Umbilical cord (tissue), 2 donors: ENCODE results near the gene FAM131B. TPM values are rescaled to one million over a fixed set of nuclear protein-coding genes. Genes with fewer than 3 reads are reported as not detected.
A peak's percentile ranks its signal among the peaks of the same experiment; 100 is the strongest.

Experiments
- DNase-seq: peaks from one replicate; pipeline ENCODE4 v3.0.0-alpha.2; 2015; ENCODE audit warnings: low spot score
- total RNA-seq: library from RNA; depleted of rRNA; stranded (reverse); fragments of >200 nt; gene quantifications from one replicate; pipeline ENCODE4 v1.2.3, GENCODE V29; 2014; ENCODE audit warnings: low replicate concordance; ENCODE audit not compliant: insufficient read depth

The FAM131B gene
- total RNA-seq, 1 donor from 2014 or later = 7.2 TPM

DNA sequence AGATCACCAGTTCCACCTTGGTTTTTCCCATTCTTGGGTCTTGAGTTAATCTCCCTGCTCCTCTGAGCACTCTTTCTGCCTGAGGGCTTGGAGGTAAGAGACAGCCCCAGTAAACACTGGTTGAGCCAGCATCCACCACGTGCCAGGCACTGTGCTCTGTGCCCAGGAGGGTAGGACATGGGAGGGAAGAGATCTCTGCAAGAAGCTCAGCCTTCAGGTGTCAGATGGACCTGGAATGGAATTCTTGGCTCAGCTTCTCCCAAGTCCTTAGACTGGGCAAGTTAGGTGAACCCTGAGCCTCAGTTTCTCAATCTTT is 21.1 kb upstream of the FAM131B start:
- DNase-seq = no peak

DNA sequence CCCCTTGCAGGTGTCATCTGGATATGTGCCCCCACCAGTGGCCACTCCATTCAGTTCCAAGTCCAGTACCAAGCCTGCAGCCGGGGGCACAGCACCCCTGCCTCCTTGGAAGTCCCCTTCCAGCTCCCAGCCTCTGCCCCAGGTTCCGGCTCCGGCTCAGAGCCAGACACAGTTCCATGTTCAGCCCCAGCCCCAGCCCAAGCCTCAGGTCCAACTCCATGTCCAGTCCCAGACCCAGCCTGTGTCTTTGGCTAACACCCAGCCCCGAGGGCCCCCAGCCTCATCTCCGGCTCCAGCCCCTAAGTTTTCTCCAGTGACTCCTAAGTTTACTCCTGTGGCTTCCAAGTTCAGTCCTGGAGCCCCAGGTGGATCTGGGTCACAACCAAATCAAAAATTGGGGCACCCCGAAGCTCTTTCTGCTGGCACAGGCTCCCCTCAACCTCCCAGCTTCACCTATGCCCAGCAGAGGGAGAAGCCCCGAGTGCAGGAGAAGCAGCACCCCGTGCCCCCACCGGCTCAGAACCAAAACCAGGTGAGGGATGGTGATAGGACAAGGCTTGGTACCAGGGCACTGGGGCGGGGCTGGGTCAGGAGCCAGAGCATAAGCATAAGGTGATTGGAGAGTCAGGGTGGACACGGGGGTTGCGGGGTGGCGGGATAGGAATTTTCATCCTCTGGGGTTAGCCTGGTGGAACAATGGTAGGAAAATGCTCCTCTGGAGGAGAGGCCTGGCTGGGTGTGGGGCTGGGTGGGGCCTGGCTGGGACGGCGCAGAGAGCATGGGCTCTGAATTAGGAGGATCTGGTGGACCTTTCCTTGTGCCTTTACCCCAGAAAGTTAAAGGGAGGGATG is 20.5 kb upstream of the FAM131B start:
- DNase-seq = no peak

DNA sequence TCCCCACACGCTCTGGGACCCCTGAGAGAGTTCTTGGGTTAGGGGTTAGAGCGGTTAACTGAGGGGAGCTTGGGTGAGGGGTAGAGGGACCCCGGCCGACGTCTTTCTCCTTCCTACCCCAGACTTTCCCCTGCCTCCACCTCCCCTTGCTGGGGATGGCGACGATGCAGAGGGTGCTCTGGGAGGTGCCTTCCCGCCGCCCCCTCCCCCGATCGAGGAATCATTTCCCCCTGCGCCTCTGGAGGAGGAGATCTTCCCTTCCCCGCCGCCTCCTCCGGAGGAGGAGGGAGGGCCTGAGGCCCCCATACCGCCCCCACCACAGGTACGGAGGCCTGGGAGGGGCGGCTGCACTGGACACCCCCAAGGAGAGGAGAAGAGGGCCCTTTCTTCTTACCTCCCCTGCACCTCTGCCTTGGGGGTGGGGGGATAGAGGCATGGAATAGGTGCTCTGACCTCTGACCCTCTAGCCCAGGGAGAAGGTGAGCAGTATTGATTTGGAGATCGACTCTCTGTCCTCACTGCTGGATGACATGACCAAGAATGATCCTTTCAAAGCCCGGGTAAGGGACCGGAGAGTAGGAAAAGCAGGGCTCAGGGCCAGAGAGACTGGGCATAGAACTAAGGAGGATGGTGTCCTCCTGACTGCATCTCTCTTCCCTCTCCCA is 19.7 kb upstream of the FAM131B start:
- no peak for DNase-seq

DNA sequence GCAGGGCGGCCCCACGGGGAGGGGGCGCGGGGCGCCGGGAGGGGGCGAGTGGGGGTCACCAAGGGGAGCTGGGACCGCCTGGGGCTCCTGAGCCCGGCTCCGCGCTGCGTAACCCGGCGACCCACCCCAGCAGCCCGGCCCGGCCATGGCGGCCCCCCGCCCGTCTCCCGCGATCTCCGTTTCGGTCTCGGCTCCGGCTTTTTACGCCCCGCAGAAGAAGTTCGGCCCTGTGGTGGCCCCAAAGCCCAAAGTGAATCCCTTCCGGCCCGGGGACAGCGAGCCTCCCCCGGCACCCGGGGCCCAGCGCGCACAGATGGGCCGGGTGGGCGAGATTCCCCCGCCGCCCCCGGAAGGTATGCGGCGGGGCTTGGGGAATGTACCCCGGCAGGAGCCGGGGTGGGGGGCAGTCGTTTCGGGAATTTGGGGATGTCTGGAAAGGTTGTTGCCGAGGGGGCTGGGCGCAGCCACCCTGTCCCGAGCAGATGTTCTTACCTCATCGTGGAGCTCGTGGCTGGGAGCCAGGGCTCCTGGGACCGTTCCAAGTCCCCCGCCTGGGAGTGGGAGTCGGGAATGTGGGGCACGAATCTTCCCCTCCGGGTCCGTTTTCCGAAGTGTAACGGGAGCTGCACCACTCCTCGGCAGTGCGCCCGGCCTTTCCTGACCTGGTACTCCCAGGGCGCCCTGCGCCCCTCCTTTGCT is 19.1 kb upstream of the FAM131B start:
- DNase-seq = peak; percentile 78

DNA sequence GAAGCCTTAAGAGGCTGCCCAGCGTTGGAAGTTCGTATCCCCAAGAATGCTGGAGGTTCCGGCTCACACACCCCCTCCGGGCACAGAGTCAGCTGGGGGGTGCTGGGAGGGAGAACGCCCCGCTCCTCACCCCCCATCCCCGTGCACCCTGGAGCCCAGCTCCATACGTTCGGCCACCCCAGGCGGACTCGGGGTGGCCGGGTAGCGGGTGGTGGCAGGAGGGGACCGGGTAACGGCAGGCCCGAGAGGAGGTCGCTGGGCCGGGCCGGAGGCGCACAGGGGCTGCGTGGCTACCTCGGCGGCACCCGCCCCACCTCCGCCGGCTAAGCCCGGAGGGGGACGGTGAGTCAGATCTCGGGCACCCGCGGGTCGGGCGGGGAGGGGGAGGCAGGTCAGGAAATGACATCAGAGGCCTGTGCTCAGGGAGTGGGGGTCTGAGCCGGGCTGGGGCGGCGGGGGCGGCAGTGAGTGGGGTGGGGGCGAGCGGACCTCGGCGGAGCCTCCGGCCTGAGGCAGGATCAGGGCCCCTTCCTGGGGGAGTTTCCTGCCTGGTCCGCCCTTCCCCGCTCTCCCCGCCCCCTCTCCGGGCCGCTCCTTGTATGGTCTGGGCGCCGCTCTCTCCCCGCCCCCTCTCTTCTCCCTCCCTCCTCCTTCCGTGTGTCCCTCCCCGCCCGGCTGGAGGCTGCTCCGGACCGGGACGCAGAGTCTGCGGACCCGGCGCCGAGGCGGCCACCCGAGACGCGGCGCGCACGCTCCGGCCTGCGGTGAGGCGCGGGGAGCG is 18.3 kb upstream of the FAM131B start, which contains the start of gene ZYX:
ZYX (plus strand) TSS at position 700 of the 781 bp plus-strand sequence. CDS start 227 bp downstream, outside the sequence.
- DNase-seq = peak; percentile 98

DNA sequence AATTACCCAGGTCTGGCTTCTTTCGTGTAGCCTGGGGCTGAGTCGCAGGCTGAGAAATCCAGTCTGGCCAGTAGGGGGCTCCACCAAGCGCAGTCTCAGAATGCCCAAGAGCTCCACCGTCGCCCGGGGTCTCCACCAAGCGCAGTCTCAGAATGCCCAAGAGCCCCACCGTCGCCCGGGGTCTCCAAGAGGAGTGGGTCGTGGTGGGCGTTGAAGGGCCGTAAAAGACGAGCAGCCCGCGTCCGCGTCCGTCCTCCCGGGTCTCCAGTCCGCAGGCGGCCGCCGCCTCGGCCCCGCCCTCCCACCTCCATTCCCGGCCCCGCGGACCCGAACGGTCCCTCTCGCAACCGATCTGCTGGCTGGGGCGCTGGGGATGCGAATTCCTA is 17.7 kb upstream of the FAM131B start:
- peak; percentile 94 for DNase-seq

DNA sequence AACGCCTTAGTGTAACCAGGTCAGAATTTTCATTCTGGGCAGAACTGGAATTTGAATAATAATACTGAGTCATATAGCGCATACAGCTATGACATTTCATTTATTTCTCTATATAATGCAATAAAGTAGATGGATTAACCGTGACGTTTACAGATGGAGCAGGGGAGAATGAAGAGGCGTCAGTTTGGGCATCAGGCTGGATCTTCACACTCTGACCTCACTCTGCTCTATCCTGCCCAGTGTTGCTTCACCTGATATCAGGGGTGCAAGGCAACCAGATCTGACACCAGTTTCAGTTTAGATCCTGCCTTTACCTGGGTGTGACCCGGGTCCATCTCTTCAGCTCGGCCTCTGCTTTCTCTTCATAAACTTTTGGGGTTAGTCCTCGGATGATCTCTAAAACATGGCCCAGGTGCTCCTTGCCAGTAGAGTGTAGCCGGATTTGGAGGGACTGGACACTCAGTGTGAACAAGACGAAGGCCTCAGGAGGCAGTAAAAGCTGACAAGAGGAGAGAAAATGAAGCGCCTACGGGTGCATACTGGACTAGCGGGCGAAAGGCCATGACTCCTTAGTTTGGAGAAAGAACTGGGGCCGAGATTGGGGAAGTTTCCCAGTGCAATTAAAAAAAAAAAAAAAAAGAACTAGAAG is 17.2 kb upstream of the FAM131B start:
- DNase-seq = no peak

DNA sequence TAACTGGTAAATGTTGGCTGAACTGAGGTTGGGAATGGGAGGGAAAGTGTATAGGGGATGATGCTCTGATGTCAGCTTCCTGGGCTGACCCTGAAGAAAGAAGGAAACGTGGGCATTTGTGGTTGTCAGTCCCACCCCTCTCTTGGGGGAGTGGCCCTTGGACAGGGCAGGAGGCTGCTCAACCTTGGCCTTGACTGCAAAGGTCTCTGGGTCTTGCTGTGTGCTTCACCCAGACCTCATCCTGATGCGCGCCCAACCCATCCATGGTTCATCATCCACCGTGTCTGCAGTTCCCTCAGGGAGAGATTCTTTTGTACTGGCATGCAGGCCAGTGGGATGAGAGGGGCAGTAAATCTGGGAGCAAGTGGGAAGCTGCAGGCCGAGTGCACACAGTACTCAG is 13.9 kb upstream of the FAM131B start:
- no peak for DNase-seq

DNA sequence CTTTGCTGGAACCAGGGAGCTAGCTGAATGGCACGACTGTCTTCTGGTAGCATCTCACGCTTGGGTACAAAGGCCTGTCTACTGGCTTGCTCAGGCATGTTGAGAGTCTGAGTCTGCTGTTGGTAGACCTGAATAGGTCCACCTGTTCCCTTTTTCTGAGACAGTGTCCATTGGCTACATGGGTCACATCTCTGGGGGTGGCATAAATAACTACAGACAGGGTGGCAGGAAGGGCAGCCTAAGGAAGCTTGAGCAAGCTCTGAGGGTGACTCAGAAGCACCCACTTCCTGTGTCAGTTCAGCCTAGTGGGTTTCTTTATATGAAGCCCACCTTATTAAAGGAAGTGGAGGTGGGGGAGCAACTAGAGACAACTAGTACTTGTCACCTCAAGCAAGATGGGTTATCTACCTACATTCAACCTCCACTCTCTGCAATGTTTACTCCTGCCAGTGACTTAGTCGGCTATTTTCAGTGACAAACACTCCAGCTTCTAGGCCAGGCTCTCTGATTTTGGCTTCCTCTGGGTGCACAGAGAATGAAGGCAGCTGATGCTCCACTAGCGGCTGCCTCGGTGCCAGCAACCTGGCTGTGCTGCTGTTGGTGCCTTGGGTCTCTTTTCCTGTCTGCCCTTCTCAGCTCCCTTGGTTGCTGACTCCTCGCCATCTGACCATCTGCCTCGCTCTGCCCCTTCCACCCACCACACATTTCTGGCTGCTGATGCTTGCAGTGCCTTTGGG is 13.0 kb upstream of the FAM131B start:
- DNase-seq = no peak

DNA sequence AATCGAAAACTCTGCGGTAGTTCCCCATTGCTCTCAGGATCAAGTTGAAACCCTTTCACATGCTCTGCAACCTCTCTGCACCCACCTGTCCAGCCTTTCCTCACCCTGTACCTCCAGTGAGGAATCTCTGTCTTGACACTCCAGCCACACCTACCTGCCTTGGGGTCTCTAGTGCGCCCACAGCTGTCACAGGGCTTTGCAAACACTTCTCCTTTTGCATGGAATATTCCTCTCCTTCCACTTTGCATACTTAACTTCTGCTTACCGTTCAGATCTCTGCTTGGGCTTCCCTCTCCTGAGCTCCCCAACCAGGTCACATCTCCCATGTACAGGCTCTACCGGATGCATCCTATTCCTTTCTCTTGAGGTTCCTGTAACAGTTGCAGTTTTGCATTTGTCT is 12.0 kb upstream of the FAM131B start:
- no peak for DNase-seq

DNA sequence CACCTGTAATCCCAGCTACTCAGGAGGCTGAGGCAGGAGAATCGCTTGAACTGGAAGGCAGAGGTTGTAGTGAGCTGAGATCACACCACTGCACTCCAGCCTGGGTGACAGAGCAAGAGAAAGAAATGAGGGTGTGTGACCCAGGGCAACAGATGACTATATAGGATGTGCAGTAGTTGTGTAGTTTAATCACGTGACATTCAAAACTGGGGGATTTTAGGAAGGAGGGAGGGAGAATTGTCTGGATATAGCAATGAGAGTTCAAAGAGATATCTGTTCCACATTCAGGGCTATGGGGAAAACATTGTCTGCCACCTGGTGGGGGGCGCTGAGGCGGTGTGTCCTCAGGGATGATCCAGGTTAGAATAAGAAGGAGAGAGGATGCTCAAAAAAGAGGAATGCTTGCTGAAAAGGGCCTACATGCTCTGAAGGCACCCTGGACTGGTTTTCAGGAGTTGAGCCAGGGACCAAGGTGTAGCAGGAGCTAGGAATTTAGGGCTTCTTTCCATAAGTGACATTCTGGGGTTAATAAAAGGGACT is 10.8 kb upstream of the FAM131B start:
- DNase-seq = no peak

DNA sequence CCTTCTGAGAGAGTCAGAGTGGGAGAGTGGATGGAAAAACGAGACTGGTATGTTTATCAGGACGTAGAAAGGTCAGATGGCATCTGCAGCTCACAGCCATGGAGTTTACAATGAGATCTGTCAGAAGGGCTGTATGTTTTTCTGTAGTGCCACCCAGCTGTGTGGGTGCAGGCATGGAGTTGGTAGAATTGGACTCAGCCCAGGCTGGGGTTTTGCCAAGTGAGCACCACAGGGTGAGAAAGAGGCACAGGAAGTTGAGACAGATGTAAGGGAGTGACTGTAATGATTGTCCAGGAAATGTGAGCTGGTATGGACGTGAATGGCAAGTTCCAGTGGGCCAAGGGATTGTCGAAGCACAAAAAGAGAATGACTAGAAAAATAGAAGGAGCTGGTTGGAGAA is 9.6 kb upstream of the FAM131B start:
- no peak for DNase-seq

DNA sequence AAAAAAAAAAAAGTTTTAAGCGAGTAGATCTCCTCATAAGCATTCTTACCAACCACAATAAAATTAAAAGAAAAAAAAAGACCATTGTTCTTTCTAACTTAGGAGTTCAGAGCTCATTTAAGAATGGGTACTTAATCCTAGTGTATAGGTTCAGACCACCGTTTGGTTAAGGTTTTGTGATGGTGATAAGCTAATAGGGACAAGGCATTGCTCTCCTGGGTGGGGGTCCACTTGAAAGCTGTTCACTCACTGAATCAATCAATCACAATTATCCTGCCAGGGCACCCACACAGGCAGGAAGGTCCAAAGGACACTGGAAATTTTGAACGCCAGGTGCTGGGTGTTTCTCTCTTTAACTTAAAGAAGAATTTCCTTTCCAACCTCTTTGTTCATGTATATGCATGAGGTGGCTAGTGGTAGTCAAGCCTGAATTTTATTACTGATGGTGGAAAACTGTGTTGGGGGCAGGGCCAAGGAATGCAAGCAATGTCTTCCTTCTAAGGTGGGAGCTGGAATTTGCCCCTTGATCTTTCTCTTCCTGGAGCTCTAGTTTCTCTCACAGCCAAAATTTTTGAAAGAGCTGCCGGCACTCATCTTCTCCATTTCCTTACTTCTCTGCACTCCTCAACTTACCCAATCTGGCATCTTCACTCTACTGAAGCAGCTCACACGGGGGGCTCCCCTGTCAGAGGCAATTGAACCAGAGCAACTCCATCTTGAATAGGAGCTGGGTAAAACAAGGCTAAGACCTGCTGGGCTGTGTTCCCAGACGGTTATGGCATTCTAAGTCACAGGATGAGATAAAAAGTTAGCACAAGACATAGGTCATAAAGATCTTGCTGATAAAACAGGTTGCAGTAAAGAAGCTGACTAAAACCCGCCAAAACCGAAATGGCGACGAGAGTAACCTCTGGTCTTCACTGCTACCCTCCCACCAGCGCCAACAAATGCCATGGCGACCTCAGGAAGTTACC is 7.5 kb upstream of the FAM131B start:
- no peak for DNase-seq

DNA sequence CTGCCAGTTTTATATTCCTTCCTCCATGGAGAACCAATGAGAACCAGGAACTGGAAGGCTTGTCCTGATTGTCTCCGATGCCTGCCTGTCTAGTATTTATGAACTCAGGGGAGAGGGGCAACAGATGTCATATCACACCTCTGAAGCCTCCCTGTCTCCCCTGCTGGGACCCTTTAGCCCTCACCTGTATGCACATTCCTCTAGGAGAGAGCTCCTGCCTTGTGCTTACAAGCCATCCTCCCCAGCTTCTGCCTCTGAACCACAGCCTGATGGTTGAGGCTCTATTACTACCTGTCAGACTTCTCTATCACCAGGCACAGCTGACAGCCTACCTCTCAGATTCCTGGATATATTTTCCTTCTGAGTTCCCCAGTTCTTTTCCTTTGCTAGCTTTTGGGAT is 5.9 kb upstream of the FAM131B start:
- no peak for DNase-seq

DNA sequence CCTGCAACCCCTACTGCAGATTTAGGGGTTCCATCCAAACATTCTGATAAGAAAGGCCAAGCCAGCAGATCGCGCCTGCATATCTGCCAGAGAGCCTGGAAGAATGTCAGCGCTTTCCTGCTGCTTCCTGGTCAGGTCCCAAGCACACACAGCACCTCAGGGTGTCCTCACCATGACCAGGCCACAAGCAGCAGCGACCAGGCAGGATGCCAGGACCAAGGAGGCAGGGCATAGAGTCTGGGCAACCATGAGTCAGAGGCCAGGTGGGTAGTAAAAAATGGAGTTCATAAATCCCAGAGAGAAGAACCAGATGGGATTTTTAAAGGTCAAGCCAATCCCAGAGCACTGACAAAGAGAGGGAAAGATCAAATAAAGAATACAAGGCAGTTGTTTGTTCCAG is 5.5 kb upstream of the FAM131B start:
- DNase-seq = no peak

DNA sequence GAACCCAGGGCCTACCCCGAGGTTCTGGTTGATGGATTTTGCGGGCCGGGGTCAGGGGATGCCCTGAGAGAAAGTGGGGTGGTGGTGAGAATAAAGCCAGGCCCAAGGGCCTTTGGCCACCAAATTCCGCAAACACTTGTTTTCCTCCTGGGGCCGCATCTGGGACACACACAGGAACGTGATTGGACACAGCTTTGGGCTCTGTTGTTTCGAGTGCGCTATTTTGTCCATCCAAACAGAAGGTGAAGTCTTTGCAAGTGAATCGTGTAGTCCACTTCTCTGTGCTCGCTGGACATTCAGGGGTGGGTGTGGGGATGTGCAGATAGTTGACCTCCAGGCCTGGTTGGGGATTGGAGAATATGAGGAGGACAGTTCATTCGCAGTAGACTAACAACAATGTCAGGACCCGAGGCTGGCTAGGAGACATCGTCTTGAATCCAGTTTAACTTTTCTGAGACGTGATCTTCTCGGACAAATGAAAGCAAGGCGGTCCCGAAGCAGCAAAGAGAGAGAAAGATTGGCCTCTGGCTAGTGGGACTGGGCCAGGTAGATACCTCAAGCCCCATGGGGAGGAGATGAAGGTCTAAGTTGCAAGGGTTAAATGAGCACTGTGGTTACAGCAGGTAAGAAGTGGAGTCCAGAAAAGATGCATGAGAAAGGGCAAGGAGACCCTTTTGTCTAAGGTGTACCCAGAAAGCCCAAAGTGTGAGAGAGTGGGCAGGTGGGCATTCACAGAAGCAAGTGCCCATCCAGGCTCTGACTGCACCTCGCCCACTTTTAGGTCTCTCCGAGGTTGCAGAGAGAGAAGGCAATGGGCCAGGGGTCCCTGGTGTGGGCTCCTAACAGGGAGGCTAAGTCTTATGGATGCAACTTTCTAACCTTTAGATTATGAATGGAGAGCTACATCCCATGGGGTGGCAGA is 764 bp upstream of the FAM131B start:
- DNase-seq = no peak

DNA sequence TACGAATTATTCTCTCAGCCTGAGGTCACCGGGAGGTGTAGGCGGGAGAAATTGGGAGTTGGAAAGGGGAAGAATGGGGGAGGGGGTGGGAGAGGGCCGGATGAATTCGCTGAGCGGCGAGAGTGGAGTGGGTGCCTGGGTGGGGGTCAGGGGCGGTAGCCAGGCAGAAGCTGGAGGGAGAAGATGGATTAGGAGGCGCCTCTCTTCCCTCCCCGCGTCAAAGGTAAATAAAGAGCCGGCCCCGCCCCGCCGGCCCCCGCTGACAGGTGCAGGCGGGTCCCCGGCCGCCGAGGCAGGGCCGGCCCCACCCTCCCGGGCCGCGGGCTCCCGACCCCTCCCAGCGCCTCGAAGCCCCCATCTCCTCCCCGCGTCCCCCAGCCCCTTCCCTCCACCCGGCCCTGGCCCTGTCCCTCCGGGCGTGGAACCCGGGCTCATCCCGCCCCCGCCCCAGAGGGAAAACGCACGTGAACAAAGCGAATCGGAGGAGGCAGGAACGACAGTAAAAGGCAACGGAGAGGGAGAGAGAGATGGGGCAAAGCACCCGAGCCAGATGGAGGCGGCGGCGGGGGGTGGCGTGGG is 872 bp downstream of the FAM131B start:
- no peak for DNase-seq
